GM18519 (cell line): Measurements from ENCODE around the gene ADAMTS14.
"Not testable (repeated sequence)": the region's sequence is repeated elsewhere in the genome, so short reads cannot be mapped to it uniquely, and the experiment has no call there.

Experiments
- ATAC-seq: cut with Tn5 transposase; IDR thresholded peaks from one replicate; pipeline ENCODE4 v1.9.1; 2021; ENCODE audit warnings: mild to moderate bottlenecking, moderate library complexity; ENCODE audit not compliant: unreplicated experiment, low FRiP score

Gene ADAMTS14

GRCh38 chr10:70765794-70766594, 93.7 kb downstream of the ADAMTS14 start:
- no peak for ATAC-seq

GRCh38 chr10:70768026-70768685, 95.8 kb downstream of the ADAMTS14 start:
- not testable (repeated sequence) for ATAC-seq

- no peak for ATAC-seq
Observed at GRCh38 chr10:70769121-70769520, 96.8 kb downstream of the ADAMTS14 start.

- no peak for ATAC-seq
Observed at GRCh38 chr10:70770001-70770400, 97.7 kb downstream of the ADAMTS14 start.

GRCh38 chr10:70770516-70770915, 98.2 kb downstream of the ADAMTS14 start:
- ATAC-seq, result not testable (repeated sequence)

GRCh38 chr10:70771311-70772194, 99.2 kb downstream of the ADAMTS14 start:
- ATAC-seq, result no peak

GRCh38 chr10:70772627-70773026, 100.3 kb downstream of the ADAMTS14 start:
- no peak for ATAC-seq

GRCh38 chr10:70773461-70773860, 101.2 kb downstream of the ADAMTS14 start:
- ATAC-seq, result no peak

- ATAC-seq, result no peak
Observed at GRCh38 chr10:70773965-70774809, 101.9 kb downstream of the ADAMTS14 start.

- ATAC-seq, result no peak
Observed at GRCh38 chr10:70774810-70775678, 102.7 kb downstream of the ADAMTS14 start.

- no peak for ATAC-seq
Observed at GRCh38 chr10:70775679-70776454, 103.6 kb downstream of the ADAMTS14 start.

- no peak for ATAC-seq
Observed at GRCh38 chr10:70776455-70777005, 104.2 kb downstream of the ADAMTS14 start.

- no peak for ATAC-seq
Observed at GRCh38 chr10:70777063-70777875, 105.0 kb downstream of the ADAMTS14 start.

GRCh38 chr10:70778267-70778924, 106.1 kb downstream of the ADAMTS14 start:
- ATAC-seq, result no peak

- no peak for ATAC-seq
Observed at GRCh38 chr10:70779088-70779487, 106.8 kb downstream of the ADAMTS14 start.

- no peak for ATAC-seq
Observed at GRCh38 chr10:70779511-70780369, 107.4 kb downstream of the ADAMTS14 start.
